Measurements from ENCODE around the gene ITGA2B. TPM values are rescaled to one million over a fixed set of nuclear protein-coding genes. Genes with fewer than 3 reads are reported as not detected.
A peak's percentile ranks its signal among the peaks of the same experiment; 100 is the strongest.

The ITGA2B gene
- total RNA-seq, 1 experiment from 2014 or later, result 3.1 TPM

GRCh38 chr17:44400226-44400847, 10.9 kb upstream of the ITGA2B start:
- H3K9ac ChIP-seq (ENCODE audit: low read length), result no peak overlapping the region
- H3F3A ChIP-seq (ENCODE audit: low read length, unreplicated experiment), result no peaks in the 10 kb centered on the region
- H3K27ac ChIP-seq (ENCODE audit: low read length), result no peak overlapping the region
- H4K20me1 ChIP-seq (ENCODE audit: low read length), result no peaks in the 10 kb centered on the region
- H3K4me1 ChIP-seq (ENCODE audit: insufficient read depth, low read length), result no peaks in the 10 kb centered on the region
- TF ChIP-seq EZH2phosphoT487 (IDR thresholded peaks at IDR 0.05; ENCODE audit: borderline replicate concordance, low read length) (no peak), EZH2 (IDR thresholded peaks at IDR 0.05; ENCODE audit: low read length, unreplicated experiment) (no peak)
- TF ChIP-seq, protein P1, sequence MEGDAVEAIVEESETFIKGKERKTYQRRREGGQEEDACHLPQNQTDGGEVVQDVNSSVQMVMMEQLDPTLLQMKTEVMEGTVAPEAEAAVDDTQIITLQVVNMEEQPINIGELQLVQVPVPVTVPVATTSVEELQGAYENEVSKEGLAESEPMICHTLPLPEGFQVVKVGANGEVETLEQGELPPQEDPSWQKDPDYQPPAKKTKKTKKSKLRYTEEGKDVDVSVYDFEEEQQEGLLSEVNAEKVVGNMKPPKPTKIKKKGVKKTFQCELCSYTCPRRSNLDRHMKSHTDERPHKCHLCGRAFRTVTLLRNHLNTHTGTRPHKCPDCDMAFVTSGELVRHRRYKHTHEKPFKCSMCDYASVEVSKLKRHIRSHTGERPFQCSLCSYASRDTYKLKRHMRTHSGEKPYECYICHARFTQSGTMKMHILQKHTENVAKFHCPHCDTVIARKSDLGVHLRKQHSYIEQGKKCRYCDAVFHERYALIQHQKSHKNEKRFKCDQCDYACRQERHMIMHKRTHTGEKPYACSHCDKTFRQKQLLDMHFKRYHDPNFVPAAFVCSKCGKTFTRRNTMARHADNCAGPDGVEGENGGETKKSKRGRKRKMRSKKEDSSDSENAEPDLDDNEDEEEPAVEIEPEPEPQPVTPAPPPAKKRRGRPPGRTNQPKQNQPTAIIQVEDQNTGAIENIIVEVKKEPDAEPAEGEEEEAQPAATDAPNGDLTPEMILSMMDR (conservative IDR thresholded peaks at IDR 0.05; ENCODE audit: low read depth, low read length), result peak; percentile 88
- H2AFZ ChIP-seq (ENCODE audit: low read length), result no peak overlapping the region
- no peaks in the 10 kb centered on the region for H3K27me3 ChIP-seq (ENCODE audit: low read length)
- peak; percentile 53 for DNase-seq
- ATAC-seq, result peak; percentile 77
- H3K9me3 ChIP-seq (ENCODE audit: low read length), result no peaks in the 10 kb centered on the region
- no peaks in the 10 kb centered on the region for H3K79me2 ChIP-seq (ENCODE audit: low read length)
- no peak overlapping the region for H3K4me3 ChIP-seq (ENCODE audit: low read length)
- CTCF ChIA-PET, result no interaction called here
- H3K4me2 ChIP-seq (ENCODE audit: low read length), result no peak overlapping the region
- no peaks in the 10 kb centered on the region for H3K9me2 ChIP-seq (replicated peaks; ENCODE audit: low read length)
- POLR2A ChIA-PET (ENCODE audit: unreplicated experiment), result no interaction called here
- no TSS peak for BruUV-seq (replicated peaks)
- peaks cover 33% of the 10 kb centered on the region for H3K36me3 ChIP-seq (ENCODE audit: low read depth, low read length)
- intact Hi-C loops (cut with micrococcal nuclease), result loop anchor here (1.0 to 5.0 kb wide), 2 partner anchors 123 to 237 kb away; no protein-coding TSS in a partner anchor

GRCh38 chr17:44398692-44399691, 9.5 kb upstream of the ITGA2B start:
- intact Hi-C loops (cut with micrococcal nuclease), result no loop called here

GRCh38 chr17:44397479-44398440, 8.3 kb upstream of the ITGA2B start:
- no peaks in the 10 kb centered on the region for H4K20me1 ChIP-seq (ENCODE audit: low read length)
- ATAC-seq, result no peak
- no peaks in the 10 kb centered on the region for H3K27me3 ChIP-seq (ENCODE audit: low read length)
- H3K9me3 ChIP-seq (ENCODE audit: low read length), result no peaks in the 10 kb centered on the region
- no peak overlapping the region for H3K4me2 ChIP-seq (ENCODE audit: low read length)
- H3K4me1 ChIP-seq (ENCODE audit: insufficient read depth, low read length), result no peaks in the 10 kb centered on the region
- no peak overlapping the region for H3K4me3 ChIP-seq (ENCODE audit: low read length)
- DNase-seq, result no peak
- intact Hi-C loops (cut with micrococcal nuclease), result no loop called here
- TF ChIP-seq, protein P1 (conservative IDR thresholded peaks at IDR 0.05; ENCODE audit: low read depth, low read length), result no peak
- TF ChIP-seq EZH2 (IDR thresholded peaks at IDR 0.05; ENCODE audit: low read length, unreplicated experiment), result no peak
- no peak for TF ChIP-seq EZH2phosphoT487 (IDR thresholded peaks at IDR 0.05; ENCODE audit: borderline replicate concordance, low read length)
- no peaks in the 10 kb centered on the region for H3K79me2 ChIP-seq (ENCODE audit: low read length)
- H3F3A ChIP-seq (ENCODE audit: low read length, unreplicated experiment), result no peaks in the 10 kb centered on the region
- no peak overlapping the region for H3K9ac ChIP-seq (ENCODE audit: low read length)
- ChIA-PET CTCF (no interaction called here), POLR2A (ENCODE audit: unreplicated experiment) (no interaction called here)
- no peak overlapping the region for H2AFZ ChIP-seq (ENCODE audit: low read length)
- no TSS peak for BruUV-seq (replicated peaks)
- H3K27ac ChIP-seq (ENCODE audit: low read length), result no peak overlapping the region
- H3K9me2 ChIP-seq (replicated peaks; ENCODE audit: low read length), result no peaks in the 10 kb centered on the region
- H3K36me3 ChIP-seq (ENCODE audit: low read depth, low read length), result peaks cover 30% of the 10 kb centered on the region

More at GRCh38 chr17:44398692-44399691, 9.5 kb upstream of the ITGA2B start:
- Histone ChIP-seq H3K9me3 (ENCODE audit: low read length) (no peaks in the 10 kb centered on the region), H3F3A (ENCODE audit: low read length, unreplicated experiment) (no peaks in the 10 kb centered on the region), H3K27ac (ENCODE audit: low read length) (no peak overlapping the region), H3K36me3 (ENCODE audit: low read depth, low read length) (peaks cover 31% of the 10 kb centered on the region), H3K9ac (ENCODE audit: low read length) (no peak overlapping the region), H3K4me2 (ENCODE audit: low read length) (no peak overlapping the region), H4K20me1 (ENCODE audit: low read length) (no peaks in the 10 kb centered on the region), H3K9me2 (replicated peaks; ENCODE audit: low read length) (no peaks in the 10 kb centered on the region), H3K4me1 (ENCODE audit: insufficient read depth, low read length) (no peaks in the 10 kb centered on the region), H3K4me3 (ENCODE audit: low read length) (no peak overlapping the region), H2AFZ (ENCODE audit: low read length) (no peak overlapping the region), H3K79me2 (ENCODE audit: low read length) (no peaks in the 10 kb centered on the region), H3K27me3 (ENCODE audit: low read length) (no peaks in the 10 kb centered on the region)
- ChIA-PET POLR2A (ENCODE audit: unreplicated experiment) (no interaction called here), CTCF (no interaction called here)
- BruUV-seq (replicated peaks), result no TSS peak
- DNase-seq (no peak), ATAC-seq (no peak)
- no peak for TF ChIP-seq EZH2 (IDR thresholded peaks at IDR 0.05; ENCODE audit: low read length, unreplicated experiment)

All from PC-3 (cell line).